MM.1S (cell line): Measurements from ENCODE around the gene ABCC4.
"Not testable (repeated sequence)": the region's sequence is repeated elsewhere in the genome, so short reads cannot be mapped to it uniquely, and the experiment has no call there.

Source experiments
- DNase-seq: peaks from one replicate; pipeline ENCODE4 v3.0.0-alpha.2; 2015
- H2AFZ ChIP-seq: fragments of 300-600 bp; sonication (generic); 2 replicates; pipeline ENCODE4 v1.6.0; 2016; ENCODE audit warnings: antibody characterized with exemption, low read length
- H3F3A ChIP-seq: fragments of 300-600 bp; sonication (generic); 2 replicates; pipeline ENCODE4 v1.6.1; 2016; ENCODE audit warnings: mild to moderate bottlenecking, antibody characterized with exemption, low read length, moderate library complexity, mixed read lengths; ENCODE audit not compliant: insufficient read depth
- H3K27ac ChIP-seq: fragments of 300-600 bp; sonication (generic); 2 replicates; pipeline ENCODE4 v1.5.1; 2016; ENCODE audit warnings: mild to moderate bottlenecking, low read length
- H3K27me3 ChIP-seq: fragments of 300-600 bp; sonication (generic); replicated peaks from 2 replicates; pipeline ENCODE4 v1.6.0; 2016; ENCODE audit warnings: low read length; ENCODE audit not compliant: insufficient read depth
- H3K36me3 ChIP-seq: fragments of 300-600 bp; sonication (generic); replicated peaks from 2 replicates; pipeline ENCODE4 v1.6.1; 2016; ENCODE audit warnings: mild to moderate bottlenecking, low read length, mixed read lengths; ENCODE audit not compliant: insufficient read depth
- H3K4me1 ChIP-seq: fragments of 300-600 bp; sonication (generic); 2 replicates; pipeline ENCODE4 v1.6.1; 2016; ENCODE audit warnings: low read length, mixed read lengths
- H3K4me2 ChIP-seq: fragments of 300-600 bp; sonication (generic); 2 replicates; pipeline ENCODE4 v1.6.0; 2016; ENCODE audit warnings: low read depth, low read length
- H3K4me3 ChIP-seq: fragments of 300-600 bp; sonication (generic); 2 replicates; pipeline ENCODE4 v1.5.1; 2016; ENCODE audit warnings: low read length, mixed read lengths
- H3K79me2 ChIP-seq: fragments of 300-600 bp; sonication (generic); 2 replicates; pipeline ENCODE4 v1.6.1; 2016; ENCODE audit warnings: mixed run types, low read length, mixed read lengths
- H3K9ac ChIP-seq: fragments of 300-600 bp; sonication (generic); 2 replicates; pipeline ENCODE4 v1.6.1; 2016; ENCODE audit warnings: low read length, mixed read lengths
- H3K9me2 ChIP-seq: fragments of 300-600 bp; sonication (generic); replicated peaks from 2 replicates; pipeline ENCODE4 v1.6.1; 2016; ENCODE audit warnings: mild to moderate bottlenecking, low read length, mixed read lengths; ENCODE audit not compliant: insufficient read depth
- H3K9me3 ChIP-seq: fragments of 300-600 bp; sonication (generic); replicated peaks from 2 replicates; pipeline ENCODE4 v1.6.1; 2016; ENCODE audit warnings: mild to moderate bottlenecking, low read length, mixed read lengths; ENCODE audit not compliant: insufficient read depth
- H4K20me1 ChIP-seq: fragments of 300-600 bp; sonication (generic); 2 replicates; pipeline ENCODE4 v1.6.1; 2016; ENCODE audit warnings: mild to moderate bottlenecking, low read length, moderate library complexity, mixed read lengths; ENCODE audit not compliant: insufficient read depth
- EZH2 ChIP-seq: fragments of 300-600 bp; sonication (generic); optimal IDR thresholded peaks from 2 replicates; pipeline ENCODE3; 2017; ENCODE audit warnings: low read depth, mild to moderate bottlenecking, antibody characterized with exemption, low read length, mixed read lengths
- EZH2phosphoT487 ChIP-seq: fragments of 300-600 bp; sonication (generic); IDR thresholded peaks from 2 replicates; pipeline ENCODE4 v1.6.1; 2018; ENCODE audit warnings: antibody characterized with exemption, low read length
- TF ChIP-seq, protein P1 (sequence below): fragments of 300-600 bp; sonication (generic); IDR thresholded peaks from 2 replicates; pipeline ENCODE4 v1.5.1; 2016; ENCODE audit warnings: antibody characterized with exemption, low read length, mixed read lengths

The ABCC4 gene

DNA sequence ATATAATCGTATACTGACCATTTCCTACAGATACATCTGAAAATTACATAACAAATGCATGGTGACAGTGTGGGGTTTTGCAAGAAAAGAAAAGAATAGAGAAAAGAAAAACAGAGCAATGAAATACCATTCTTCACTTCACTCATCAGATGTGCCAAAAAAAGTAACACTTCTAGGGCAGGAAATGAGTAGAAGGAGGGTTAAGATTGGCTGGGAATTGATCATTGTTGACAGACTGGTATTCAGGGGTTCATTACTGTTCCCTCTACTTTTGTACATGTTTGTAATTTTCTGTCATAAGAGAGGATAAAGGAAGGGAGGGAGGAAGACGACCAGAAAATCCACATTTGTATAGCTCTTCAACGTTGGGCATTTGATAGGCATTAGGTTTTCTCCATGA lies 31.5 kb downstream of the ABCC4 start:
- H3K4me3 ChIP-seq, result no peak overlapping the region
- H3K9ac ChIP-seq, result no peak overlapping the region
- H3K36me3 ChIP-seq, result no peaks in the 10 kb centered on the region
- H3K27ac ChIP-seq, result no peak overlapping the region
- no peaks in the 10 kb centered on the region for H3F3A ChIP-seq
- H3K4me2 ChIP-seq, result no peak overlapping the region
- H2AFZ ChIP-seq, result no peak overlapping the region
- H3K79me2 ChIP-seq, result no peaks in the 10 kb centered on the region
- H3K27me3 ChIP-seq, result no peaks in the 10 kb centered on the region
- no peaks in the 10 kb centered on the region for H3K9me2 ChIP-seq
- no peak for TF ChIP-seq EZH2
- TF ChIP-seq, protein P1, sequence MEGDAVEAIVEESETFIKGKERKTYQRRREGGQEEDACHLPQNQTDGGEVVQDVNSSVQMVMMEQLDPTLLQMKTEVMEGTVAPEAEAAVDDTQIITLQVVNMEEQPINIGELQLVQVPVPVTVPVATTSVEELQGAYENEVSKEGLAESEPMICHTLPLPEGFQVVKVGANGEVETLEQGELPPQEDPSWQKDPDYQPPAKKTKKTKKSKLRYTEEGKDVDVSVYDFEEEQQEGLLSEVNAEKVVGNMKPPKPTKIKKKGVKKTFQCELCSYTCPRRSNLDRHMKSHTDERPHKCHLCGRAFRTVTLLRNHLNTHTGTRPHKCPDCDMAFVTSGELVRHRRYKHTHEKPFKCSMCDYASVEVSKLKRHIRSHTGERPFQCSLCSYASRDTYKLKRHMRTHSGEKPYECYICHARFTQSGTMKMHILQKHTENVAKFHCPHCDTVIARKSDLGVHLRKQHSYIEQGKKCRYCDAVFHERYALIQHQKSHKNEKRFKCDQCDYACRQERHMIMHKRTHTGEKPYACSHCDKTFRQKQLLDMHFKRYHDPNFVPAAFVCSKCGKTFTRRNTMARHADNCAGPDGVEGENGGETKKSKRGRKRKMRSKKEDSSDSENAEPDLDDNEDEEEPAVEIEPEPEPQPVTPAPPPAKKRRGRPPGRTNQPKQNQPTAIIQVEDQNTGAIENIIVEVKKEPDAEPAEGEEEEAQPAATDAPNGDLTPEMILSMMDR, result no peak
- TF ChIP-seq EZH2phosphoT487, result no peak
- no peaks in the 10 kb centered on the region for H4K20me1 ChIP-seq
- no peaks in the 10 kb centered on the region for H3K9me3 ChIP-seq
- no peak for DNase-seq
- H3K4me1 ChIP-seq, result no peaks in the 10 kb centered on the region

DNA sequence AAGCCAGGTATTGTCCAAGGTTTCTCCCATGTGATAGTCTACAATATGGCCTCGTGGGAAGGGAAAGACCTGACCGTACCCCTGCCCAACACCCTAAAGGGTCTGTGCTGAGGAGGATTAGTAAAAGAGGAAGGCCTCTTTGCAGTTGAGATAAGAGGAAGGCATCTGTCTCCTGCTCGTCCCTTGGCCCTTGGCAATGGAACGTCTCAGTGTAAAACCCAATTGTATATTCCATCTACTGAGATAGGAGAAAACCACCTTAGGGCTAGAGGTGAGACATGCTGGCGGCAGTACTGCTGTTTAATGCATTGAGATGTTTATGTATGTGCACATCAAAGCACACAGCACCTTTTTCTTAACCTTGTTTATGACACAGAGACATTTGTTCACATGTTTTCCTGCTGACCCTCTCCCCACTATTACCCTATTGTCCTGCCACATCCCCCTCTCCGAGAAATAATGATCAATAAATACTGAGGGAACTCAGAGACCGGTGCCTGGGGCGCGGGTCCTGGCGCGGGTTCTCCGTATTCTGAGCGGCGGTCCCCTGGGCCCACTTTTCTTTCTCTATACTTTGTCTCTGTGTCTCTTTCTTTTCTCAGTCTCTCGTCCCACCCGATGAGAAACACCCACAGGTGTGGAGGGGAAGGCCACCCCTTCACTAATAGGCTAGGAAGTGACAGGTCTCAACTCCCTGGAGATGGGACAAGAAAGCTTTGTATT lies 32.7 kb downstream of the ABCC4 start:
- not testable (repeated sequence) for H3K9me2 ChIP-seq, H3K27me3 ChIP-seq, H3K4me3 ChIP-seq, H3K4me2 ChIP-seq, H3K27ac ChIP-seq, DNase-seq, H3K9me3 ChIP-seq, H2AFZ ChIP-seq, H3K79me2 ChIP-seq, H3K9ac ChIP-seq, H3F3A ChIP-seq, H3K4me1 ChIP-seq, H3K36me3 ChIP-seq, H4K20me1 ChIP-seq

DNA sequence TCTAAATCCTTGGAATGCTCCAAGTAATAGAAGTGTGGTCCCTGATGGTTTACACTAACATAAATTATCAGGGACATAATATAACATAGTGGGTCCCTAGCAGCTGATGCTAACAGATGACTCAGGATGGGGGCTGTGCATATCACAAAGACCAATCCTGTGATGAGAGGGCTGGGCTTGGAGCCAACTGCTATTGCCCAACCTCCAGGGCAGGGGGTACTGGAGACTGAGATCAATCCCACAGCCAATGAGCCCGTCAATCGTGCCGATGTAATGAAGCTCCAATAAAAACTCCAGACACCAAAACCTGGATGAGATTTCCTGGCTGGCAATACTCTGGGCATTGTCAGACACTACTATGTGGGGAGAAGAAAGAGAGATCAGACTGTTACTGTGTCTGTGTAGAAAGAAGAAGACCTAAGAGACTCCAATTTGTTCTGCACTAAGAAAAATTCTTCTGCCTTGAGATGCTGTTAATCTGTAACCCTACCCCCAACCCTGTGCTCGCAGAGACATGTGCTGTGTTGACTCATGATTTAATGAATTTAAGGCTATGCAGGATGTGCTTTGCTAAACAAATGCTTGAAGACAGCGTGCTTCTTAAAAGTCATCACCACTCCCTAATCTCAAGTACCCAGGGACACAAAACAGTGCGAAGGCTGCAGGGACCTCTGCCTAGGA lies 33.4 kb downstream of the ABCC4 start:
- H3K27ac ChIP-seq, result no peak overlapping the region
- no peak overlapping the region for H3K4me2 ChIP-seq
- DNase-seq, result no peak

More for the DNA sequence above, 33.4 kb downstream of the ABCC4 start:
- Histone ChIP-seq H2AFZ (no peak overlapping the region), H3K9me3 (no peaks in the 10 kb centered on the region), H3K36me3 (no peaks in the 10 kb centered on the region), H3K79me2 (no peaks in the 10 kb centered on the region), H3K4me1 (no peaks in the 10 kb centered on the region), H3K9ac (no peak overlapping the region), H3K27me3 (no peaks in the 10 kb centered on the region), H3F3A (no peaks in the 10 kb centered on the region), H4K20me1 (no peaks in the 10 kb centered on the region), H3K9me2 (no peaks in the 10 kb centered on the region), H3K4me3 (no peak overlapping the region)
- TF ChIP-seq EZH2, result no peak
- TF ChIP-seq EZH2phosphoT487, result no peak
- TF ChIP-seq, protein P1, result no peak
